GM19025 (cell line): Measurements from ENCODE around the gene LLGL1.
A peak's percentile ranks its signal among the peaks of the same experiment; 100 is the strongest.

Experiments
- ATAC-seq: cut with Tn5 transposase; IDR thresholded peaks from one replicate; pipeline ENCODE4 v1.9.1; 2021; ENCODE audit warnings: mild to moderate bottlenecking, low read depth, moderate library complexity; ENCODE audit not compliant: unreplicated experiment

The LLGL1 gene

DNA sequence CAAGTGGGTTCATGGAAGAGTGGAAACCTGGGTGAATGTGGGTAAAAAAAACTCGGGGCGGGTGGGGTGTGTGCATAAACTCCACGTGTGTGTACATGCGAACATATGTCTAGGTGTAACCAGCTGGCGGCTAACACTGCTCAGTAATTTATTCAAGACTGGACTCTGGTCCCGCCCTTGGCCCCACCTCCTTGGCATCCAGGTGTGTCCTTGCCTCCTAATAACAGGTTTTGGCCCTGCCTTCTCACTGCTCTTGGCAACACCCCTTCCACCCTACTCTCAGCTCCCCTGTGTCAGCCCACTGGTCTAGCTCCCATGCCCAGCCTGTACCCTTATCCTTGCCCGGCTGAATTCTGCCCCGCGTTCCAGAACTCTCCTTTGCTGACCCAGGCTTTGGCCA lies 24.8 kb downstream of the LLGL1 start:
- no peak for ATAC-seq

DNA sequence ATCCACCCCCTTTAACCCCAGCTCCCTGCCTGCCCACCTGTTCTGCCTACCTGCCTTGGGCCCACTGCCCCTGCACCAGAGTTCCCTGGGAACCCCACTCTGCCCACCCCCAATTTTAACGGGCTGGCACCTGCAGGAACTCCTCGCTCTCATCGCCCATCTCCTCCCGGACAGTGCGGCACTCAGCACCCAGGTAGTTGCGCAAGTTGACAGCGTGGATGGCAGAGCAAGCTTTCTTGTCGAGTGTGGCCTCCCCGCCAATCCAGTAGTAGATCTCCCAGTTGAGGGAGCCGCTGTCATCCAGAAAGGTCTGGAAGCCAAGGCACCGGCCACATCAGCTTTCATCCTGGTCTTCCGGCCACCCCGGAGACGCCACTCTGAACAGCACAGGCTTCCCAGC lies 25.3 kb downstream of the LLGL1 start:
- no peak for ATAC-seq

DNA sequence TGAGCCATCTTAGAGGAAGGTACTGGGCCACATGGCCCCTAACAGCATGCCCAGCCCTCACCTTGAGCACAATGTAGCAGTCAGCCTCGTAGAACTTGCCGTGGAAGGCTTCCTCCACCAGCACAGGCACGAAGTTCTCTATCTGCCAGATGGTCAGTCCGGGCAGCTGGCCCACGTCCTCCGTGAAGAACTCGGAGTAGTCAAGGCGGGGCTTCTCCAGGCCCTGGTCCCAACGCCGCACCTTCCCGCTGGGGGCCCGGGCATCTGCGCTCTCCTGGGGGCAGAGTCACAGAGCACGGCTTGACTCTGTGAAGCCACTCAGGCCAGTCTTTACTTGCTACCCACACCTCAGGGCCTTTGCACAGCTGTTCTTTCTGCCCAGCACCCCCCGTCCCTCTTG lies 25.8 kb downstream of the LLGL1 start:
- ATAC-seq = no peak

DNA sequence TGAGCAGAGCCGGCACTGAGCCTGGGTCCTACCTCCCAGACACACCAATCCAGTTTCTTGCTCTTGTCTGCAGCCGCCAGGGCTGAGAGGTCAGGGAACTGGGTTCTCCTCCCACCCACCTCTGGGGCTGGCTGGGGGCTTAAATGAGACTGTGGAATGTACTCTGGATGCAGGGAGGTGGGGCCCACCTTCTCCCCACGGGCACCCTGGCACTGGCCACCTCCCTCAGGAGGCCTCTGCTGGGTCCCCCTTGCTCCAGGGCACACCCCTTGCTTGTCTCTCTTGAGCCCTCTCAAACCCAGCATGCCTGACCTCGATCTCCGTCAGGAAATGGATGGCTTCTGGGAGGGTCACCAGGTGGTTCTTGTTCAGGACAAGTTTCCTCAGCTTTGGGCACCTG lies 26.7 kb downstream of the LLGL1 start:
- ATAC-seq = no peak

DNA sequence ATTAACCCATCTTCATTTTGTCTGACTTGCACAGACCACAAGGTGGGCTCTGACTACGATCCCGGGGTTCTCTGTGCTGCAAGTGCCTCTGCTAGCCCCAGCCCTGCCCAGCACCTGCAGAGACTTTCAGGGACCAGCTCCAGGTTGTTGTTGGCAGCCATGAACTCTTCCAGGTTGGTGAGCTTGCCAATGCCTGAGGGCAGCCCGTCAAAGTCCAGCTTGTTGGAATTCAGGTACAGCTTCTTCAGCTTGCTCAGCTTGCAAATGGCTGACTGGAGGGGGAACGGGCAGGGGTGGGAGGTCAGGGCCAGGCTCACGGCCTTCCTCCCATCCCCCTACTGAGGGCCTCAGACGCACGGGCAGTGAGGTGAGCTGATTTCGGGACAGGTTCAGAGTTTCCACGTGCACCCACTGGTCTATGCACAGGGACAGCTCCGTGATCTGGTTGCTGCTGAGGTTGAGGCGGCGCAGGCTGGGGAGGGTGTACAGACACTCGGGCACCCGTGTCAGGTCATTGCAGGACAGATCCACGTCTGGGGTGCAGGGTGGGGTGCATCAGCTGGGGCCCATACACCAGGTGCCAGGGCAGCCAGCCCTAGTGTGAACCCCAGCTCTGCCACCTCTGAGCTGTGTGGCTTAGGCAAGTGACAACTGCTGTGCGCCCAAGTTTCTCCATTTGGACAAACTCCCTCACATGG lies 27.9 kb downstream of the LLGL1 start:
- no peak for ATAC-seq

DNA sequence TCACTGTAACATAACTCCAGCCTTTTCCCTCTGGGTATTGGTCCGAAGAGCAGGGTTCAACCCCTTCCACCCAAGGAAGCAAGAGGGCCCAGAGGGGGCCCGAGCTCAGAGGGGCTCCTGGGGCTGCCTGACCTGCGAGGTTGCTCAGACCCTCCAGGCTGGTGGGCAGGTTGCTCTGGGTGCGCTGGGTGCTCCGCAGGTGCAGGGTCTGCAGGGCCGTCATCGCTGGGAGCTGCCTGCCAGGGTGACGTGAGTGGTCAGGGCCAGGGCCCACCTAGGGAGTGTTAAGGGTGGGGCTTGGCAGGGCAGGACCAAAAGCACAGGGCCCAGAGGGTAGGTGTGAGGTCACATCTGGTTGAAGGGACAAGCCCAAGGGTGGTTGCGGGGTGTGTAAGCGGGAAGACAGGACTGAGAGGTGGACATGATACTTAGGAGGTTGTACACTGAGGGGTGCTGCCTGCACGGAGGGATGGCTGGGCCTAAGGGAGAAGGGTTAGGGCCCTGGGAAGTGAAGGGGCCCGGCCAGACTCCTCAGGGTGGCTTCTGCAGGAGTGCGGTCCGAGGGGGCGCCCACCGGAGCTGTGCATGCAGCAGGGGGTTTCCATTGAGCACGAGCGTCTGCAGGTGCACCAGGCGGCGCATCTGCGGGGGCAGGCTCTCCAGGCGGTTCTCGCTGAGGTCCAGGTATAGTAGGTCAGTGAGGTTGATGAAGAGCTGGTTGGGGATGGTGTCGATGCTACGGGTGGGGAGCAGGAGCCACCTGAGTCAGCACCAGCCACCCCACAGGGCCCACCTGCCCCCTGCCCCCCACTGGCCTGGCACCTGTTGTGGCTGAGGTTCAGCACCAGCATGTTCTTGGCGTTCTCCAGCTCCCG lies 28.7 kb downstream of the LLGL1 start:
- ATAC-seq = no peak

DNA sequence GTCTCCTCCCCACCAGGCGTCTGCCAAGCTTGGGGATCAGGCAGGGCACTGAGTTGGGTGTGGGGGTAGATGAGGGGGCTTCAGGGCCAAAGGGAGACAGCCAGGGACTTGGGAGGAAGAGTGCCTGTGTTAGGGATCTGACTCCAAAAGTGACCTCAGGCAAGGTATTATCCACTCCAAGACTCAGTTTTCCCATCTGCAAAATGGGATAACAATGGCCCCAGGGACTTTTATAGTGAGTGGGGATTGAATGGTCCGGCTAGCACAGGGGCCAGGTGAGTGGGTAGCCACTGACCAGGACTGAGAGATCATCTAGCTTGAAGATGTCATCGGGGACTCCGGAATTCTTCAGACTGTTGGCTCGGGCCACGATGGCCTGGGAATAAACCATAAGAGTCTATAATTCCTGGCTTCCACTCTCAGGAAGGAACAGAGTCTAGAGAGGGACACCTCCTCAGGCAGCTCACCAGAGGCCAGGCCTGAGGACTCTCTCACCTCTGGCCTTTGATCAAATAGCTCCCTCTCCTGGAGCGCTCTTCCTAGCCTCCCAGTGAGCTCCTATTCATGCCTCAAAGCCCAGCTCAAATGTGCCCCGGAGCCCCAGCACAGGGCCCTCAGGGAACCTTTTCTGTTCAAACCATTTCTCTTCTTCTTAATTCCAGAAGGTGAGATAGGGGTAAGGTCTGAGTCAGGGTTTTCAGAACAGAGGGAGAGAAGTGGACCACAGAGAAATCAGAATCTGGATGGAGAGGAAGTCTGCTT lies 29.6 kb downstream of the LLGL1 start:
- no peak for ATAC-seq

DNA sequence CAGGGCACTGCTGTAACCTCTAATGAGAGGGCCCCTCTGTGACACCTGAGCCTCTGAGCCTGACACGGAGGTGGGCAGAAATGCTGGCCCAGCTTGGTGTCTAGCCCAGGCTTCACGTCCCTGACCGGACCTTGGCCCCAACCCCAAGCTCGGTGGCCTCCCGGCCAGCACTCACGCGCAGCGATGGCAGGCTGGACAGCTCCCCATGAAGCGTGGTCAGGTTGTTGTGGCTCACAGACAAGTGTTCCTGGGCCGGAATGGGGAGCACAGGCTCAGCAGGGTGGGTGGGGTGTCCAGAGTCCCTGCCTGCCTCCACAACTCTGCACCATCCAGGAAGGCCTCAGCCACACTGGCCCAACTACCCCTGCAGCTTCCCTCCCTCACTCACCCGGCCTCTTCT lies 30.9 kb downstream of the LLGL1 start:
- ATAC-seq = no peak

DNA sequence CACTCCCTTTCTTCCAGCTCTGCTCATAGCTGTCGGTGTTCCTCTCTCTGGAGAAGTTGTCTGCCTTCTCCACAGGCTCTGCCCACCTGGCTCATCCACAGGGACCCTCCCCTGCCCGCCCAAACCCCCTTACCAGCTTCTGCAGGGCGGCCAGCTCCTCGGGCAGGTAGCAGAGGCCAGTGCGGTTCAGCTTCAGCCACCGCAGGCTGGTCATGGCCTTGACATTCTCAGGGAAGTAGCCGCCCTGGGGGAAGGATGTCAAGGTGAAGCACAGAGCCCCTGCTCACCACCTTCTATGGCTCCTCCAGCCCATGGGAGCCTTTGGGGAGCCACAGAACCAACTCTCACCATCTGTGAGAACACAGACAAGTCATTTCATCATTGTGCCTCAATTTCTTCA lies 31.3 kb downstream of the LLGL1 start:
- ATAC-seq = no peak

DNA sequence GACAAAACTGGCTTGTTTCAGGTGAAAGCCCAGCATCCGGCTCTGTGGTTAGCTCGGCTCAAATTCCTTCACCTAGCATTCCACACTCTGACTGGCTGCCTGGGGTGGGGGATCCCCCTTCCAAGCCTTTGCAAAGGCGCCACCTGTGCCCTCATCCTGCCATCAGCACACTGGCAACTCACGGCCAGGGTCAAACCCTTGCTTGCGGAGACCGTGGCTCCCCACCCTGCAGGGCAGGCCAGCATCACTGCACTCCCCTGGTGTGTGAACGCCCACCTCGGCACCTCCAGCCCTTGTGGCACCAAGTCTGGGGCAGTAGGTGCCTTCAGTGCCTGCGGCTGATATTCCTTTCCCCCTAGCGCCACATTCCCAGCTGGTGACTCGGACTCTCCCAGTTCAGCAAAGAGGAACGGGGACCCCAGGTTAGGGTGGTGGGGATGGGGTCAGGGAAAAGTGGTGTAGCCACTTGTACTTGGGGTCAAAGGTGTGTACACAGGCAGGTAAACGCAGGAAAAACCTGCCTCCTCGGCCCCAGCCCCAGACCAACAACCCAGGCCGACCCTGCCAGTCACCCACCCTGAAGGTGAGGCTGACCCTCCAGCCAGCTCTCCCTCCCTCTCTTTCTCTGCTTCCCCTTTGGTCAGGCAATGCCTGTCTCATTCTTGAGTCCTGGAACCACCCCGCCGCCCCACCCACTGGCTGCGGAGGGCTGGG lies 32.0 kb downstream of the LLGL1 start:
- ATAC-seq = no peak

DNA sequence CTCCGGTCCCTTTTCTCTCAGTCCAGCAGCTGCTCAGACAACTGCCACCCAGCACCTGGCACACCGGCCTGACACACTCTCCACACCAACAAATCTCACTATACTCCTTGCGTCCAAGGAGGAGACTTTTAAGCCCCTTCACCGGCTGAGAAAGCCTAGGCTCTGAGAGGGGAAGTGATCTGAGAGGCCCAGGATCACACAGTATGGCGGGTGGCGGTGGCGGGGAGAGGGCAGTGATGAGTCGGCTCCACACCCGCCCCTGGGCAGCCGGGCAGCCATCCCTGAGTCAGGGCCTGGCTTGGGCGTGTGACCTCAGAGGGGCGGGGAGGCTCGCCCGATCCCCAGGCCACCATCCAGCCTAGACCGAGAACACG lies 32.5 kb downstream of the LLGL1 start:
- ATAC-seq = peak; percentile 28

DNA sequence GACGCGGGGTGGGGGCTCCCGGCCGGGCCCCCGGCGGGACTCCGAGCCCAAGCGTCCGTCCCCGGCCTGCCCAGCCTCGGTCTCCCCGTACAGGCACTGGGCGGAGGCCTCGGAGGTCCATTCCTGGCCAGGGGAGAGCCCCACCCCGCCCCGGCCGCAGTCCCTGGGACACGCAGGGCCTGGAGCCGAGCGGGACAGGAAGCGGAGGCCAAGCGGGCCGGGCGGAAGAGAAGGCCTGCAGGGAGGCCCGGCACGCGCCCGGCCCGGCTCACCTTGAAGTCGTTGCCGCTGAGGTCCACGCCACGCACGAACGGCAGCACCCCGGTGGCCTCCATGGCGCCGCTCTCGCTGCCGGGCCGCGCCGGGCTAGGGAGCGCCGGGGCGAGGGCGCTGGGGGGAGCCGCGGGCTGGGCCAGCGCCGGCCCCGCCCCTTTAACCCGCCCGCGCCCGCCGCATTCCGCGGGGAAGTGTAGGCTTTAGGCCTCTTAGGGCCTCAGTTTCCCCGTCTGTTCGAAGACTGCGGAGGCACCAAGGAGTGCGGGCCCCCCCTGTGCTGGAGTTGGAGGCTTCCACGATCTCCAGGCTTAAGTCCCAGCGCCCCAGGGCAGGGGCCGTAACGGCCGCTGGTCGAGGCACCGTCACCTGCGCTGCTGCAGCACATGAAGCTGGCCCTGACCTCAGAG lies 33.1 kb downstream of the LLGL1 start, which contains the start of gene FLII:
TSS of gene FLII (minus strand) at position 383 of the 683 bp plus-strand sequence. CDS start at position 335, 48 bp downstream.
- peak; percentile 29 for ATAC-seq

DNA sequence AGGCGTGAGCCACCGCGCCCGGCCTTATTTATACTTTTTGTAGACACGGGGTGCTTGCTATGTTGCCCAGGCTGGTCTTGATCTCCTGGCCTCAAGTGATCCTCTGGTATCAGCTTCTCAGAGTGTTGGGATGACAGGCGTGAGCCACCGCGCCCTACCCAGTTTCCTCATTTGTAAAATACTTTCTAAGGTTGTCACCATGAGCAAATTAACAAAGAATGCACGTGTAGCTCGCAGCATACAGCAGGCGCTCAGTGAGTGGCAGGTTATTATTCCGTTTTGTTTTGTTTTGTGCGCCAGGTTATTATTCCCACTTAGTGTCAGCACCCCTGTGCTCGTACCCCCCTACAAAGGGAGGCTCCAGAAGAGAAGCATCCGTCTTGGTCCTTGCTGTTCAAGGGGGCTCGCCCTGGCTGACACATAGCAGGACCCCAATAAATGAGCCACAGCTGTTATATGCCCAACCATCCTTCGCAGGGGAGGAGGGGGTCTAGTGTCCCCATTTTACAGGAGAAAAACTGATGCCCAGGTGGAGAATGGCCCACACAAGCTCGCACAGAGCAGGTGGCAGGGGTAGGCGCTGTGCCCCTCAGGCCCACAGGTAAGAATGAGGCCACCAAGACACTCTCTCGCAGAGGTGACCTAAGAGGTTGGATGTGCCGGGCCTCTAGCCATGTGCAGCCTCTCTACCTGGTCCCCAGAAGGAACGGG lies 34.3 kb downstream of the LLGL1 start:
- no peak for ATAC-seq

DNA sequence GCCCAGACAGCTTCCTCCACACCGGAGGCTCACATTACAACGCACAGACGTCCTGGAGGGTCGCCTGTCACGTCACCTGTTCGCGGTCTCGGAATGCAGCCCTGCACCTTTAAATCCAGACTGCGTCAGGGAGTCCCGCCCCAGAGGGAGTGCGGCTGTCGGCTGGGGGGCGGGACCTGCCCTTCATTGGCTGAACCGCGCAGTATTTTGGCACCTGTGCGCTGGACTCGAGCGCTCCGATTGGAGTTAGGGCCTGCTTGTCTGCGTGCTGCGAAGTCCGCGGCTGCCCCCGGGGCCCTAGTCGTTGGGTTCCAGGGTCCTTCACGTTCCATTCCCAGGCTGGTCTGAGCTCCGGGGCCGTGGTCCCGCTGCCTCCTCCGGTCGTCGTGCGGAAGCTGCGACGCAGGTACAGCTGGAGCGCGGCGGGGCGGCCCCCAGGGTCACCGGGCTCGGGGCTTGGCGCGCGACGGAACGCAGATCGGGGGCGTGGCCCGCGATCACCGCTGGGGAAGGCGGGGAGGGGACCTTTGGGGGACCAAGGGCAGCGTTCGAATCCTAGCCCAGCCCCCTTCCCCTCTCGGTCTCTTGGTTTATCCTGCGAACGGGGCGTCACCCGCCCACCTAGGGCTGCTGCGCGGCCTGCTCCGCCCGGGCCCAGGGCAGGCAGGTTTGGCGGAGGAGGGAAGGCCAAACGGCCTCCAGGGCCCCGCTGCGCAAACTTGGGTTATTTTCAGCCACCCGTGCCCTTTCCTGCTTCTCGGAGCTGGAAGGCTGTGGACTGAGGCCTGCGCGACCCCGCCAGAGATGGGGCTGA lies 35.1 kb downstream of the LLGL1 start, which contains the start of gene MIEF2:
TSS of gene MIEF2 (plus strand) at position 331 of the 814 bp plus-strand sequence. CDS start 2,059 bp downstream, outside the sequence.
- peak; percentile 81 for ATAC-seq

DNA sequence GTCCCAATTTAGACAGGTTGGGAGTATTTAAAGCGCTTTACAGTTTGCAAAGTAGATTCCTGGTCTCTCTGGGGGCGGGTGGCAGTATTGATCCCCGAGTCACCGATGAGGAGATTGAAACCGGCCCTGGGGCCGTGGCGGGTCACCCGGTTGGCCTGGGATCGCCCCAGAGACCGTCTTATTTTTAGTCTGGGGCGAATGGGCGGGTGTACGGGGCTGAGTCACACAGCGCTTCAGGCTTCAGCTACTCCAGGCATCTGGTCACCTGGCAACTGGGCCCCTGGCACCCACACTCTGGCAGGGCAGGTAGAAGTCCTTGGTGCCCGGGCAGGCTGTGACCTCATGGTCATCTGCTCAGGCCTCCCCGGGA lies 35.7 kb downstream of the LLGL1 start:
- no peak for ATAC-seq

DNA sequence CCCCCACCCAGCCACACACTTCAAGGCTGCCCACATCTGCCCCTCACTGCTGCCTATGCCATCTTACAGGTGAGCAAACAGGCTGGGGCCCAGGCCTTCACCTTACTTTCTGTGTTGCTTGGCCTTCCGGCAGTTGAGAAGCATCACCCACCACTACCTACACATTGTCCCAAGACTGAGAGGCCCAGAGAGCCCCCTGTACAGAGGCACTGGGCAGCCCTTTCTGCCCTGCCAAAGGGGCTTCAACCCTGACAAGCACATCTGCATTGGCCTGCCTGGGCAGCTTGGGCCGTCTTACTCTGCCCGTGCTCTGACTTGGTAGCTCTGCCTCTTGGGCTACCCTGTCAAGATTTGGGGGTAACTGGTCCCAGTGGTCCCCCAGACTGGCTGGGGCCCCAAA lies 36.2 kb downstream of the LLGL1 start:
- ATAC-seq = no peak

DNA sequence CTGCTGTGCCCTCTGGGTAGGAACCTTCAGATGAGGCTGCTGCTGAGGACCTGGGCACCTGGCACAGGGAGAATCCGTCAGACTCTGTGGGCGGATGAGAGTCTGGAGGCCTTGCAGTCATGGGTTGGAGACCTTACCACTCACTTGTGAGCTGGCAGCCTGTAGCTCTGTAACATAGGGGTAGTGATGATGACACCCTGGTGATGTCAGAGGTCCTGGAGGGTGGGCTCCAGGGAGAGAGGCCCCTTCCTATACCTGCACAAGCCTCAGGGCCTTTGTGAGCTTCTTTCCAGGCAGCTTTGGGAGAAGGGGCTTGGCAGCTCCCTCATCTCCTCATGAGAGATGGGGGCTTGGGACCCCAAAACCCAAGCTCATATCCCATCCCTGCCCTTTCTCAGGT lies 36.7 kb downstream of the LLGL1 start:
- no peak for ATAC-seq

DNA sequence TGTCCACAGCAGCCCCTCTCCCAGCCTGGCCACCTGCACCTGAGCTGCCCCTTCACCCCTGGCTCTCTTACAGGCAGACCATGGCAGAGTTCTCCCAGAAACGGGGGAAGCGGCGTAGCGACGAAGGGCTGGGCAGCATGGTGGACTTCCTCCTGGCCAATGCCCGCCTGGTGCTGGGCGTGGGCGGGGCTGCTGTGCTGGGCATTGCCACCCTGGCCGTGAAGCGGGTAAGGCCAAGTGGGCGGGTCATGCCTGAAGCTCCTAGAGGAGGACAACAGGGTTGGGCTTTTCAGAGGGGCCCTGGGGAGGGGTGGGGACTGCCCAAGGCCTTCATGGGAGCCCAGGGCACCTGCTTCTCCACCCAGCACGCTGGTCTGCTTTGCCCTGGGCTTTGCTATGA lies 37.2 kb downstream of the LLGL1 start:
- no peak for ATAC-seq
